PC-3 (cell line): ENCODE results near the gene CYP2A7. TPM values are rescaled to one million over a fixed set of nuclear protein-coding genes. Genes with fewer than 3 reads are reported as not detected.
"Not testable (repeated sequence)": the region's sequence is repeated elsewhere in the genome, so short reads cannot be mapped to it uniquely, and the experiment has no call there.

Source experiments
- ATAC-seq: fragments of 200-7000 bp; cut with Tn5 transposase; 2 replicates; pipeline ENCODE4 v1.9.1; 2020; ENCODE audit warnings: mild to moderate bottlenecking, moderate library complexity
- BruUV-seq: library from RNA; stranded (reverse); fragments of 400-500 nt; replicated peaks from 2 replicates; lab custom pipeline; 2021; lab: Mats Ljungman, UMichigan
- CTCF ChIA-PET: fragments of 300-600 bp; sonication (Branson Sonifier 250); formaldehyde crosslinking; loops from one replicate; lab custom pipeline; 2022; ENCODE audit warnings: antibody characterized with exemption; lab: Charles Lee
- POLR2A ChIA-PET: fragments of 300-600 bp; sonication (Branson Sonifier 250); formaldehyde crosslinking; loops from one replicate; lab custom pipeline; 2022; ENCODE audit warnings: antibody characterized with exemption; ENCODE audit not compliant: unreplicated experiment; lab: Charles Lee
- DNase-seq: peaks from one replicate; pipeline ENCODE4 v3.0.0-alpha.2; 2015
- H2AFZ ChIP-seq: fragments of 300-600 bp; sonication (generic); 2 replicates; pipeline ENCODE4 v1.6.0; 2016; ENCODE audit warnings: antibody characterized with exemption, low read length
- H3F3A ChIP-seq: fragments of 300-600 bp; sonication (generic); one replicate; pipeline ENCODE4 v1.6.0; 2017; ENCODE audit warnings: antibody characterized with exemption, low read length, control low read depth, mild to moderate bottlenecking; ENCODE audit not compliant: unreplicated experiment
- H3K27ac ChIP-seq: fragments of 300-600 bp; sonication (generic); 2 replicates; pipeline ENCODE4 v1.5.1; 2016; ENCODE audit warnings: mild to moderate bottlenecking, low read length
- H3K27me3 ChIP-seq: fragments of 300-600 bp; sonication (generic); 2 replicates; pipeline ENCODE4 v1.6.1; 2016; ENCODE audit warnings: low read length, mixed read lengths
- H3K36me3 ChIP-seq: fragments of 300-600 bp; sonication (generic); 2 replicates; pipeline ENCODE4 v1.6.1; 2016; ENCODE audit warnings: low read depth, mixed run types, low read length, mixed read lengths
- H3K4me1 ChIP-seq: fragments of 300-600 bp; sonication (generic); 2 replicates; pipeline ENCODE4 v1.5.1; 2016; ENCODE audit warnings: low read length; ENCODE audit not compliant: insufficient read depth
- H3K4me2 ChIP-seq: fragments of 300-600 bp; sonication (generic); 2 replicates; pipeline ENCODE4 v1.6.0; 2016; ENCODE audit warnings: low read length
- H3K4me3 ChIP-seq: fragments of 300-600 bp; sonication (generic); 2 replicates; pipeline ENCODE4 v1.5.1; 2016; ENCODE audit warnings: mild to moderate bottlenecking, low read length, mixed read lengths
- H3K79me2 ChIP-seq: fragments of 300-600 bp; sonication (generic); 2 replicates; pipeline ENCODE4 v1.6.1; 2017; ENCODE audit warnings: low read length, mixed read lengths
- H3K9ac ChIP-seq: fragments of 300-600 bp; sonication (generic); 2 replicates; pipeline ENCODE4 v1.6.0; 2016; ENCODE audit warnings: mild to moderate bottlenecking, low read length
- H3K9me2 ChIP-seq: fragments of 300-600 bp; sonication (generic); replicated peaks from 2 replicates; pipeline ENCODE4 v1.6.1; 2016; ENCODE audit warnings: mixed run types, low read length, mixed read lengths
- H3K9me3 ChIP-seq: fragments of 300-600 bp; sonication (generic); 2 replicates; pipeline ENCODE4 v1.6.1; 2016; ENCODE audit warnings: low read length, mixed read lengths
- H4K20me1 ChIP-seq: fragments of 300-600 bp; sonication (generic); 2 replicates; pipeline ENCODE4 v1.6.1; 2016; ENCODE audit warnings: low read length, mixed read lengths
- CTCF ChIP-seq: fragments of 300-600 bp; sonication (generic); conservative IDR thresholded peaks from 2 replicates; pipeline ENCODE4 v1.5.1; 2017; ENCODE audit warnings: antibody characterized with exemption, low read depth, mild to moderate bottlenecking, low read length
- EZH2 ChIP-seq: fragments of 300-600 bp; sonication (generic); IDR thresholded peaks from one replicate; pipeline ENCODE4 v1.6.1; 2017; ENCODE audit warnings: antibody characterized with exemption, mild to moderate bottlenecking, low read length; ENCODE audit not compliant: unreplicated experiment
- EZH2phosphoT487 ChIP-seq: fragments of 300-600 bp; sonication (generic); IDR thresholded peaks from 2 replicates; pipeline ENCODE4 v1.6.1; 2018; ENCODE audit warnings: mild to moderate bottlenecking, antibody characterized with exemption, low read length, borderline replicate concordance
- intact Hi-C: fragments of 100-400 bp; cut with micrococcal nuclease; formaldehyde crosslinking; loops from 2 replicates; pipeline ENCODE4 v1.9.0; 2023
- total RNA-seq: library from RNA; depleted of rRNA; stranded (reverse); fragments of >200 nt; gene quantifications from 2 replicates; pipeline ENCODE4 v1.2.3, GENCODE V29; 2014

The CYP2A7 gene
- total RNA-seq, 1 experiment from 2014 or later: not detected

- Histone ChIP-seq H3K9me2 (no peaks in the 10 kb centered on the region), H3K9me3 (no peaks in the 10 kb centered on the region), H4K20me1 (no peaks in the 10 kb centered on the region), H3K4me3 (no peak overlapping the region), H3K36me3 (no peaks in the 10 kb centered on the region), H3K4me2 (no peak overlapping the region), H3F3A (no peaks in the 10 kb centered on the region), H3K27ac (no peak overlapping the region), H3K79me2 (no peaks in the 10 kb centered on the region), H3K27me3 (no peaks in the 10 kb centered on the region), H2AFZ (no peak overlapping the region), H3K4me1 (peaks cover 10% of the 10 kb centered on the region), H3K9ac (no peak overlapping the region)
- BruUV-seq: no TSS peak
- intact Hi-C loops: no loop called here
- ATAC-seq (no peak), DNase-seq (no peak)
- ChIA-PET POLR2A (no interaction called here), CTCF (no interaction called here)
- TF ChIP-seq EZH2phosphoT487 (no peak), EZH2 (no peak), CTCF (no peak)
Measured at GRCh38 chr19:40927567-40927966, 45.5 kb upstream of the CYP2A7 start.

- H3K27me3 ChIP-seq, H3K79me2 ChIP-seq, BruUV-seq, H3K4me2 ChIP-seq, H3F3A ChIP-seq, H3K9me3 ChIP-seq, CTCF ChIA-PET, H3K9ac ChIP-seq, H3K4me3 ChIP-seq, intact Hi-C loops, DNase-seq, POLR2A ChIA-PET, H3K9me2 ChIP-seq, ATAC-seq, H2AFZ ChIP-seq, H3K27ac ChIP-seq, H4K20me1 ChIP-seq, H3K36me3 ChIP-seq: not testable (repeated sequence)
- H3K4me1 ChIP-seq: peaks cover 22% of the 10 kb centered on the region
Measured at GRCh38 chr19:40926276-40926675, 44.2 kb upstream of the CYP2A7 start.

- no TSS peak for BruUV-seq
- Histone ChIP-seq H3K4me1 (peaks cover 28% of the 10 kb centered on the region), H3K9ac (no peak overlapping the region), H3K27me3 (no peaks in the 10 kb centered on the region), H4K20me1 (no peaks in the 10 kb centered on the region), H3F3A (no peaks in the 10 kb centered on the region), H2AFZ (no peak overlapping the region), H3K79me2 (no peaks in the 10 kb centered on the region), H3K4me3 (no peak overlapping the region), H3K36me3 (no peaks in the 10 kb centered on the region), H3K27ac (no peak overlapping the region), H3K9me3 (no peaks in the 10 kb centered on the region), H3K4me2 (no peak overlapping the region), H3K9me2 (no peaks in the 10 kb centered on the region)
- TF ChIP-seq CTCF: no peak
- no peak for TF ChIP-seq EZH2phosphoT487
- TF ChIP-seq EZH2: no peak
- ChIA-PET CTCF (no interaction called here), POLR2A (no interaction called here)
- ATAC-seq (no peak), DNase-seq (no peak)
- intact Hi-C loops: loop anchor here (5.0 kb wide), 1 partner anchor 92 kb away; no protein-coding TSS in a partner anchor
Measured at GRCh38 chr19:40923934-40924391, 41.9 kb upstream of the CYP2A7 start.

- H3K9ac ChIP-seq, H3K27me3 ChIP-seq, H3K9me2 ChIP-seq, CTCF ChIA-PET, BruUV-seq, H2AFZ ChIP-seq, H3K79me2 ChIP-seq, ATAC-seq, DNase-seq, H3K4me2 ChIP-seq, H3K4me3 ChIP-seq, H4K20me1 ChIP-seq, H3K9me3 ChIP-seq, H3K27ac ChIP-seq, H3K36me3 ChIP-seq, H3F3A ChIP-seq, POLR2A ChIA-PET: not testable (repeated sequence)
- intact Hi-C loops: loop anchor here (5.0 kb wide), 1 partner anchor 90 kb away; no protein-coding TSS in a partner anchor
- peaks cover 28% of the 10 kb centered on the region for H3K4me1 ChIP-seq
Measured at GRCh38 chr19:40922237-40923160, 40.5 kb upstream of the CYP2A7 start.
